Ramos (cell line): Measurements from ENCODE around the gene RUBCN.
"Not testable (repeated sequence)": the region's sequence is repeated elsewhere in the genome, so short reads cannot be mapped to it uniquely, and the experiment has no call there.

Experiments used
- in situ Hi-C: fragments of 300-500 bp; cut with MboI; formaldehyde crosslinking; loops from one replicate; pipeline ENCODE4 v1.14.3; 2022; ENCODE audit warnings: low sequenced_read_pairs; ENCODE audit not compliant: unreplicated experiment

Gene RUBCN

GRCh38 chr3:197661234-197661834, 75.4 kb downstream of the RUBCN start:
- in situ Hi-C loops = not testable (repeated sequence)

GRCh38 chr3:197659701-197660100, 77.0 kb downstream of the RUBCN start:
- in situ Hi-C loops = not testable (repeated sequence)

- in situ Hi-C loops = not testable (repeated sequence)
Observed at GRCh38 chr3:197659144-197659543, 77.6 kb downstream of the RUBCN start.

GRCh38 chr3:197658706-197659105, 78.0 kb downstream of the RUBCN start:
- in situ Hi-C loops = not testable (repeated sequence)

- in situ Hi-C loops = not testable (repeated sequence)
Observed at GRCh38 chr3:197657541-197658292, 79.0 kb downstream of the RUBCN start.

GRCh38 chr3:197656960-197657359, 79.7 kb downstream of the RUBCN start:
- in situ Hi-C loops = not testable (repeated sequence)

GRCh38 chr3:197656129-197656528, 80.6 kb downstream of the RUBCN start:
- in situ Hi-C loops = not testable (repeated sequence)

GRCh38 chr3:197654998-197655330, 81.7 kb downstream of the RUBCN start:
- in situ Hi-C loops = not testable (repeated sequence)

- in situ Hi-C loops = not testable (repeated sequence)
Observed at GRCh38 chr3:197654090-197654997, 82.4 kb downstream of the RUBCN start.

- in situ Hi-C loops = not testable (repeated sequence)
Observed at GRCh38 chr3:197652860-197653259, 83.8 kb downstream of the RUBCN start.

- in situ Hi-C loops = not testable (repeated sequence)
Observed at GRCh38 chr3:197647649-197648048, 89.1 kb downstream of the RUBCN start.

- in situ Hi-C loops = not testable (repeated sequence)
Observed at GRCh38 chr3:197647191-197647590, 89.5 kb downstream of the RUBCN start.

GRCh38 chr3:197646294-197646693, 90.4 kb downstream of the RUBCN start:
- in situ Hi-C loops = not testable (repeated sequence)

- in situ Hi-C loops = not testable (repeated sequence)
Observed at GRCh38 chr3:197637556-197637955, 99.1 kb downstream of the RUBCN start.

GRCh38 chr3:197631989-197632388, 104.7 kb downstream of the RUBCN start:
- in situ Hi-C loops = not testable (repeated sequence)

GRCh38 chr3:197630766-197631165, 105.9 kb downstream of the RUBCN start:
- in situ Hi-C loops = not testable (repeated sequence)

GRCh38 chr3:197629286-197629685, 107.4 kb downstream of the RUBCN start:
- in situ Hi-C loops = not testable (repeated sequence)

- in situ Hi-C loops = not testable (repeated sequence)
Observed at GRCh38 chr3:197627772-197628523, 108.8 kb downstream of the RUBCN start.

GRCh38 chr3:197627158-197627771, 109.4 kb downstream of the RUBCN start:
- in situ Hi-C loops = not testable (repeated sequence)
